ENCODE data around the gene MYRIP.
"Not testable (repeated sequence)": the region's sequence is repeated elsewhere in the genome, so short reads cannot be mapped to it uniquely, and the experiment has no call there.

Gene MYRIP

GRCh38 chr3:39970982-39971381, 161.6 kb downstream of the MYRIP start:
- no peak for DNase-seq (ENCODE audit: low read depth in 2 of 2)

- no peak for DNase-seq (ENCODE audit: low read depth in 2 of 2)
Observed at GRCh38 chr3:39971559-39972031, 162.2 kb downstream of the MYRIP start.

DNA sequence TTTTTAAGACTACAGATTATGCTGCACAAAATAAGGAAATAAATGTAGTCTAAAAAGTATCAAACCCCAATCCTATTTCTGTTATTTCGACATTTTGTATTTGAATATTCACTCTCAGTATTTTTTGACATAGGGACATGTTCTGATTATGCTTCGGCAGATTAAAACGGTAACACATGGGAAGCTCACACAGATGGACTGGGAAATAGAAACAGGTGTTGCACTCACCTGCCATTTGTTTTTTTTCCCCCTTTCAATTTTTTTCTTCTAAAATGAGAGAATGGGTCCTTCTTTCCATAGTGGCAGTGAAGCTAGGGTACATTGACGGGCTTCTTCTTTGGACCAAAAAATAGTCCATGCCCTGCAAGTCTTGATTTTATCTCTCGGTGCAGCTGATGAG, 163.1 kb downstream of the MYRIP start:
- DNase-seq (ENCODE audit: low read depth in 2 of 2) = no peak

DNA sequence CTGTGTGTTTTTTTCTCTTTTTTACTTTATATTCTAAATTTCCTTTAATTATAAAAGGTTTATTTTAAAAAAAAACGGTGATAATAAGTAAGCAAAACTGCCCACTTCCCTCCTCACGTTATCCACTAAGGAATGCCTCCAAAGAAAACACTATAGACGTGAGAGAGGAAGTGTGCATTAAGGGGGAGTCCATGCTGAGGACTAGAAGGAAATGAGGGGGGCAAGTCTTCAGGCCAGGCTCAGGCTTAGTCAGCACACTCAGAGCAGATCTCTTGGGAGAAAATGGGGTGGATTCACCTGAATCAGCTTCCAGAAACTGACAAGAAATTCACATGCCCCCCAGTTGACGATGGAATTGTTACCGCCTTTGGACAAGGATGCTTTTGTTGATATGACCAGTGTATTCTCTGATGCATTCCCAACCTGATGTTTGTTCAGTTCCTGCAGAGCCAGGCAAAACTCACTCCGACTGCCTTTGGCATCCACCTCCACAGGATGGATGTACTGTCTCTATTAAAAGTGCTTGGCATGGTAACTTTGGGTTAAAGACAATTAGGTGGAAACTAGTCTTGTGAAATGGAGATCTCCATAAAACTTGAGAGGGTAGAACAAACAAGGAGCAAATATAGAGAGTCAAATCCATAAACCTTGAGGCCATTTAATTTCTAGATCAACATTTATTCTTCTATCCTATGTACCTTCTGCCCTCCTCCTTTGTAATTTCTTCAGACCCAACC, 167.8 kb downstream of the MYRIP start:
- DNase-seq (ENCODE audit: low read depth in 2 of 2) = no peak

GRCh38 chr3:39978308-39978707, 168.9 kb downstream of the MYRIP start:
- no peak for DNase-seq (ENCODE audit: low read depth in 2 of 2)

DNA sequence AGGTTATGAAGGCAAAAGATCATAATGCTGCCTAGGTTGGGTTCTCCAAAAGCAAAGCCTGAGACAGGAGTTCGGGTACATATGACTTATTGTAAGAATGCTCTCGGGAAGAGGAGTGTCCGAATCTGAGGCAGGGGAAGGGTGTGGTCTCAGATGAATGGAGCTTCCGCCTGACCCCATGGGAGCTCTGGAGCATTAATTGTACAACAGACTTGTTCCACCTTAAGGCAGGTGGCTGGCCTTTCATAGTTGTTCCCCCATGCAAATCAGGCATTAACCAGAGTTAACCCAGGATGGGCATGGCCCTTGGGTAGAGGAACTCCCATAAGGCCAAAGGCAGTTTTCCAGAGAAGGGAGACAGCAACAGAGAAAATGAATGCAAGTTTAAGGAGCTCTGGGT, 170.6 kb downstream of the MYRIP start:
- DNase-seq (ENCODE audit: low read depth in 2 of 2) = no peak

- DNase-seq (ENCODE audit: low read depth in 2 of 2) = no peak
Observed at GRCh38 chr3:39980781-39981180, 171.4 kb downstream of the MYRIP start.

- DNase-seq (ENCODE audit: low read depth in 2 of 2) = no peak
Observed at GRCh38 chr3:39981547-39982184, 172.3 kb downstream of the MYRIP start.

- no peak for DNase-seq (ENCODE audit: low read depth in 2 of 2)
Observed at GRCh38 chr3:39982665-39983357, 173.4 kb downstream of the MYRIP start.

DNA sequence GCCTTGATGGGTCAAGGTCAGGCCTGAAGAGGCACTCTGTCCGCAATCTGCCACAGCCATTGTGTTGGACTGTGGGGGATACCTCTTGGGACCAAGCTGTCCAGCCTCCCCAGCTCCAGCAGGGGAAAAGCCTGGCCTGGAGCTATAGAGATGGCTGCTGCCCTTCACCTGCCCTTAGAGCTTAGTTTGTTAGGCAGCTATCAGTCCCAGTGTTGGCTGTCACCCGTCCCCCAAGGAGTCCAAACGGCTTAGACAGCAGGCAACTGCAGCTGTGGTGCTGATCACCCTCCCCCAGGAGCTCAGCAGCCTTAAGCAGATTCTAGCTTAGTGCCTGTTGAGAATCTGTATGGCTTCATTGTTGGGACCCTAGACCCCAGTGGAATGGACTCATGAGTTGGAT, 180.3 kb downstream of the MYRIP start:
- no peak for DNase-seq (ENCODE audit: low read depth in 2 of 2)

DNA sequence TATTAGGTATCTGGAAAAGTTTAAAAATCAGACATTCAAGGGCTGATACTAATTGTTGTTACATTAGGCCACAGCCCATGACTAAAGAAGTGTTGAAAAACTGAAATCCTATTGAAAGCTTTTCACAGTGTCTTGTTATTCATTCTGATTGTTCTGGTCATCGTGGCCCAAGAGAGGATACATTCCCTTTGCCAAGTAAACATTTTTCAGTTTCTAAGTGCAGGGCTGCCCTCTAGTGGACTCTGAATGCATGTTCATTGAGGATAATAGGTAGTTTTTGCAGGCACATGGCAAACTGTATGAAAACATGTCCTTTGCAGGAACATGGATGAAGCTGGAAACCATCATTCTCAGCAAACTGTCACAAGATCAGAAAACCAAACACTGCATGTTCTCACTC, 181.1 kb downstream of the MYRIP start:
- no peak for DNase-seq (ENCODE audit: low read depth in 2 of 2)

GRCh38 chr3:40008796-40009195, 199.4 kb downstream of the MYRIP start:
- DNase-seq (ENCODE audit: low read depth in 2 of 2) = no peak

- DNase-seq (ENCODE audit: low read depth in 2 of 2) = no peak
Observed at GRCh38 chr3:40009991-40010390, 200.6 kb downstream of the MYRIP start.

- no peak for DNase-seq (ENCODE audit: low read depth in 2 of 2)
Observed at GRCh38 chr3:40012381-40012780, 203.0 kb downstream of the MYRIP start.

DNA sequence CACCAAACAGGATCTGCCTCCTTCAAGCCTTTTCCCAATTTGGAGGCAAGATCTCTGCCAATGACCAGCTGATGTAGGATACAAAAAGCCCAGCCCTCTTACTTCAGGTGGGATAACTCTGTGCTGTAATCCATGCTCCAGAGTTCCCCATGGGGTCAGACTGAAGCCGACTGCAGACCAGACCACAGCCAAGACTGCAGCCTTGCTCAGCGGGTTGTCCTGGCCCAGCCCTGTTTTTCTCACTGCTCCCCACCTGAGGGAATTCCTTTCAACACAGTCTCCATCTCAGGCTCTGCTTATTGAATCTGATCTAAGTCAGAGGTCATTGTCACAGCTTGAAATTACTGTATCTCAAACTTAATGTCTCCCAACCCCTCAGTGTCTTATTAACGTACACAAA, 207.0 kb downstream of the MYRIP start:
- no peak for DNase-seq (ENCODE audit: low read depth in 2 of 2)

GRCh38 chr3:40018369-40018768, 209.0 kb downstream of the MYRIP start:
- DNase-seq (ENCODE audit: low read depth in 2 of 2) = no peak

GRCh38 chr3:40019376-40019775, 210.0 kb downstream of the MYRIP start:
- no peak for DNase-seq (ENCODE audit: low read depth in 2 of 2)

DNA sequence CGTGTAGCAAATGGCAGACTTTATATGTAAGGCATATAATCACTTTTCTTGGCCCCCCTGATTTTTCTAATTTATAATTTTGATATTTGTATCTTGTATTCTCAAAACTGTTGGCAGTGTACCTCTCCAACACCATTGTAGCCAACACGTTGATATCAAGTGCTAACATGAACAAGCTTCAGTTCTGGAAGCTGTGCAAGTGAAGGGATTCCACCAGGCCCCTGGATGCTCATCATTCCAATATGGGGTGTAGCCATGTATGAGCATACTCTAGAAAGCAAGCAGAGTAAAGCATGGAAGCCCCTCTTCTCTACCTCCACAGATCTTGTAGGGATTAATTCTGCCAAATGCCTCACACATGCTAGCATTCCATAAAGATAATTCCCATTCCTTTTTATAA, 211.3 kb downstream of the MYRIP start:
- DNase-seq (ENCODE audit: low read depth in 2 of 2) = no peak

DNA sequence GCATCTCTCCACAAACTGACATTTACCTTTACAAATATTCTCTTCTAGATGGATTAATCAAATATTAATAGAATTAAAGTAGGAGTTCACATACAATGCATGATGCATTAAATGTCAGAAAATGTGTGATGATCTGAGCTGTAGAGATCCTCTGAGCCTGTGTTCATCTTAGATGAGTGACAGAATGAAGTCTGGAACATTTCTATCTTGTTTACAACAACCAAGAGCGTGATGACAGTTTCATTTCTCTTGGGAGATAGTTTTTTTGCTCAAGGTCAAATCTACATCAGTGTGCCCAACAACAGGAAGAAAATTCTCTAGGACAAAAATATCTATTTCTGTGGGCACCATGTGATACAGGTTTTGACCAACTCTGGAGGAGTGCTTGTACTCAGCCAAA, 211.9 kb downstream of the MYRIP start:
- no peak for DNase-seq (ENCODE audit: low read depth in 2 of 2)

GRCh38 chr3:40022297-40022827, 213.0 kb downstream of the MYRIP start:
- no peak for DNase-seq (ENCODE audit: low read depth in 2 of 2)

- no peak for DNase-seq (ENCODE audit: low read depth in 2 of 2)
Observed at GRCh38 chr3:40024526-40024925, 215.1 kb downstream of the MYRIP start.

DNA sequence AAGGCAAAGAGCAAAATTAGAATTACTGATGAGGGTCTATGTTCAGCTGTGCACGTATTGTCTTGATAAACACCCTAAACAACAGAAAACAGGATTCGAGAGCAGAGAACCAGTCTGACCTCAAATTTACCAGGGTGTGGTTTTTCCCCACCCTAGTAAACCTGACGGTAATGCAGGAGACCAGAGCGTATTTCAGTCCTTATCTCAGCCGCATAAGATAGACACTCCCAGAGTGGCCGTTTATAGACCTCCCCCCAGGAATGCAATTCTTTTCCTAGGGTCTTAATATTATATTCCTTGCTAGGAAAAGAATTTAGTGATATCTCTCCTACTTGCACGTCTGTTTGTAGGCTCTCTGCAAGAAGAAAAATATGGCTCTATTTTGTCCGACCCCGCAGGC, 216.5 kb downstream of the MYRIP start:
- not testable (repeated sequence) for DNase-seq (ENCODE audit: low read depth in 2 of 2)

DNA sequence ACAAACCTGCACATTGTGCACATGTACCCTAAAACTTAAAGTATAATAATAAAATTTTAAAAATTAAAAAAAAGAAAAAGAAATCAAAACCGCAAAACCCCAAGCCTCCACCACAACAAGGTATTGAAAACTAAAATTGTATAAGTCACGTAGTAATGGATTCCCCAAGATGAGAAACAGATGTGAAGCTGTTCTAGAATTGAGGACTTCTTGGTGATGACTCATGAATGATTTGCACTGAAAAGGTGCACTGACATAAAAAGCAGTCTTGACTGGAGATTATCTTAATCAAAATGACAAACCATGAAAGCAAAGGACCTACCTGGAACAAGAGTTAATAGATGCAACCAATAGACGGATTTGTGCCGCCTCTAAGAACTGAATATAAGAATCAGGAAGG, 225.8 kb downstream of the MYRIP start:
- DNase-seq (ENCODE audit: low read depth in 2 of 2) = no peak
